NOMO-1 treated with DMSO at 0.1 percent for 48 hours (cell line): ENCODE results near the gene TRERF1.
"Not testable (repeated sequence)": the region's sequence is repeated elsewhere in the genome, so short reads cannot be mapped to it uniquely, and the experiment has no call there.

Experiments
- DNase-seq: peaks from one replicate; lab custom pipeline; 2025; ENCODE audit not compliant: unreplicated experiment; lab: John Stamatoyannopoulos, UW

The TRERF1 gene

GRCh38 chr6:42229506-42230119 lies 222.1 kb downstream of the TRERF1 start:
- DNase-seq = no peak

- DNase-seq = no peak
These were observed 223.4 kb downstream of the TRERF1 start for GRCh38 chr6:42228305-42228704.

GRCh38 chr6:42227173-42227850 lies 224.4 kb downstream of the TRERF1 start:
- no peak for DNase-seq

GRCh38 chr6:42226645-42227143 lies 225.0 kb downstream of the TRERF1 start:
- DNase-seq = no peak

- no peak for DNase-seq
These were observed 225.5 kb downstream of the TRERF1 start for GRCh38 chr6:42226161-42226611.

GRCh38 chr6:42225419-42225818 lies 226.3 kb downstream of the TRERF1 start:
- no peak for DNase-seq

- no peak for DNase-seq
These were observed 226.7 kb downstream of the TRERF1 start for GRCh38 chr6:42225029-42225339.

- no peak for DNase-seq
These were observed 227.3 kb downstream of the TRERF1 start for GRCh38 chr6:42224222-42225028.

GRCh38 chr6:42222448-42222847 lies 229.3 kb downstream of the TRERF1 start:
- DNase-seq = no peak

- no peak for DNase-seq
These were observed 230.2 kb downstream of the TRERF1 start for GRCh38 chr6:42221546-42221945.

- no peak for DNase-seq
These were observed 230.9 kb downstream of the TRERF1 start for GRCh38 chr6:42220807-42221206.

GRCh38 chr6:42217519-42218367 lies 234.0 kb downstream of the TRERF1 start, which contains the start of gene MRPS10:
Gene MRPS10, minus strand, starts transcription at chr6:42217861. Its CDS starts 12 bp downstream, at chr6:42217849.
- peak; percentile 96 for DNase-seq

- DNase-seq = no peak
These were observed 234.6 kb downstream of the TRERF1 start for GRCh38 chr6:42217157-42217518.

- not testable (repeated sequence) for DNase-seq
These were observed 235.2 kb downstream of the TRERF1 start for GRCh38 chr6:42216495-42216894.

GRCh38 chr6:42212442-42212841 lies 239.3 kb downstream of the TRERF1 start:
- no peak for DNase-seq

GRCh38 chr6:42211726-42212125 lies 240.0 kb downstream of the TRERF1 start:
- DNase-seq = no peak

- DNase-seq = no peak
These were observed 241.2 kb downstream of the TRERF1 start for GRCh38 chr6:42210551-42210950.

- DNase-seq = not testable (repeated sequence)
These were observed 244.2 kb downstream of the TRERF1 start for GRCh38 chr6:42207559-42207958.

GRCh38 chr6:42204768-42205282 lies 246.9 kb downstream of the TRERF1 start:
- no peak for DNase-seq

- no peak for DNase-seq
These were observed 248.5 kb downstream of the TRERF1 start for GRCh38 chr6:42203183-42203582.
